Measurements from ENCODE around the gene MRPS34. TPM values are rescaled to one million over a fixed set of nuclear protein-coding genes. Genes with fewer than 3 reads are reported as not detected.

Gene MRPS34
- total RNA-seq, 2 experiments from 2014 or later: 175 to 193 TPM

DNA sequence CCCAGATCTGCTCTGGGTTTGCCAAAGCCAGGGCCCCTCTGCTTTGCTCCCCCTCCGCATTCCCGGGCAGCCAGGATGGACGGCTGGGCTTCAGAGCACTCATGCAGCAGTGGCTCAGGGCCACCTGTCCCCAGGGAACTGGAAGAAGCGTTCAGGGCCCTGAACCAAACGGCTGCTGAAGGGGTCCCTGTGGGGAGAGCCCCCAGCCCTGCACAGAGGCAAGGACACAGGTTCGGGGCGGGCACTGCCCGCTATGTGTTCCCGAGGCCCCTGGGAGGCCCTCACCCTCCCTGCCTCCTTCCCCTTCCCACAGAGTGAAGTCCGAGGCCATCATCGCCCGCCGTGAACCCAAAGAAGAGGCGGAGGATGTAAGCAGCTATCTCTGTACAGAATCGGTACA lies 12.0 kb downstream of the MRPS34 start:
- ATAC-seq (no peak), DNase-seq (no peak)
- no peak overlapping the region for H3K27ac Mint-ChIP-seq
- H3K4me3 Mint-ChIP-seq: no peak overlapping the region
- peaks cover 8% of the 10 kb centered on the region for H3K4me1 Mint-ChIP-seq (ENCODE audit: low read depth)
- H3K9me3 Mint-ChIP-seq: no peaks in the 10 kb centered on the region
- TF ChIP-seq, protein P1, sequence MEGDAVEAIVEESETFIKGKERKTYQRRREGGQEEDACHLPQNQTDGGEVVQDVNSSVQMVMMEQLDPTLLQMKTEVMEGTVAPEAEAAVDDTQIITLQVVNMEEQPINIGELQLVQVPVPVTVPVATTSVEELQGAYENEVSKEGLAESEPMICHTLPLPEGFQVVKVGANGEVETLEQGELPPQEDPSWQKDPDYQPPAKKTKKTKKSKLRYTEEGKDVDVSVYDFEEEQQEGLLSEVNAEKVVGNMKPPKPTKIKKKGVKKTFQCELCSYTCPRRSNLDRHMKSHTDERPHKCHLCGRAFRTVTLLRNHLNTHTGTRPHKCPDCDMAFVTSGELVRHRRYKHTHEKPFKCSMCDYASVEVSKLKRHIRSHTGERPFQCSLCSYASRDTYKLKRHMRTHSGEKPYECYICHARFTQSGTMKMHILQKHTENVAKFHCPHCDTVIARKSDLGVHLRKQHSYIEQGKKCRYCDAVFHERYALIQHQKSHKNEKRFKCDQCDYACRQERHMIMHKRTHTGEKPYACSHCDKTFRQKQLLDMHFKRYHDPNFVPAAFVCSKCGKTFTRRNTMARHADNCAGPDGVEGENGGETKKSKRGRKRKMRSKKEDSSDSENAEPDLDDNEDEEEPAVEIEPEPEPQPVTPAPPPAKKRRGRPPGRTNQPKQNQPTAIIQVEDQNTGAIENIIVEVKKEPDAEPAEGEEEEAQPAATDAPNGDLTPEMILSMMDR (IDR thresholded peaks at IDR 0.05): no peak
- H3K27me3 Mint-ChIP-seq: no peaks in the 10 kb centered on the region
- intact Hi-C loops (cut with micrococcal nuclease): no loop called here
- H3K36me3 Mint-ChIP-seq (ENCODE audit: low read depth): peaks cover 4% of the 10 kb centered on the region
- ChIA-PET CTCF (no interaction called here), POLR2A (interaction anchor here (1.4 to 1.6 kb wide), 2 partner anchors 8 to 11 kb away, joined by 5 to 6 read pairs; partner anchors contain the start of genes EME2 and NME3)

DNA sequence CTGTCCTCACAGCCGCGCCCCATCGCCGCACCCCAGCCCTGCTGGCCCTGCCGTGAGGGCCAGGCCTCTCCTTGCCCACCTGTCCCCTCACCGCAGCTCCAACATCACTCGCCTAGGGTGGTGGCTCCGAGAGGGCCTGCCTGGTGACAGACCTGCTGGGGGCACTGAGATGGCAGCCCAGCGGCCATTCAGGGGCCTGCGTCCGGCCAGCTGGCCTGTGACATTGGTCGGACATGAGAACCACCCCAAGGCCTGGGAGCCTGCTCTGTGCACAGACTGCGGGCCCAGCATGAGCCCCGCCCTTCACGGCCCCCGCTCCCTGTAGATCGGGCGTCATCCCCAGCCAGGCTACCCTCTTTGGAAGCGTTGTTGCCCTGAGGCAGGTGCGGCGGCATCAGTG lies 13.4 kb downstream of the MRPS34 start:
- H3K27me3 Mint-ChIP-seq: no peaks in the 10 kb centered on the region
- POLR2A ChIA-PET: interaction anchor here (1.6 kb wide), 1 partner anchor 9 kb away, joined by 5 read pairs; no protein-coding TSS in a partner anchor

DNA sequence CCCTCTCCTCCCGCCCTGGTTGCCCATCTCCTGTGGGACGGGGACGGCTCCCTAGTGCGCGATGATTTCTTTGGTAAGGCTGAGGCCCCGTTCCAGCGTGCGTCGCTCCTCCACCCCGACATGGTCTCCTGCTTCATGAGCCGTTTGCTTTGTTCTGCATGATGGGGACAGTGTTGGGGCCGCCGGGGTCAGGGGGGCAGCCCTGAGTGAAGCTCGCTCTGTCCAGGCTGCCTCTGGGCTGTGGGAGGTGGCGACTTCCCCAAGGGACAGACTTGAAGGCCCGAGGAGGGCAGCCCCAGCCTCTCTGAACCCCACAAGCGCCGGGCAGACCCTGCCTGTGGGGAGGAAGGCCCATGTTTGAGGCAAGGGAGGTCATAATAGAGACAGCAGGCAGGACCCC lies 14.0 kb downstream of the MRPS34 start:
- Mint-ChIP-seq H3K27me3 (no peaks in the 10 kb centered on the region), H3K9me3 (no peaks in the 10 kb centered on the region), H3K4me1 (ENCODE audit: low read depth) (peaks cover 8% of the 10 kb centered on the region), H3K27ac (no peak overlapping the region), H3K4me3 (no peak overlapping the region), H3K36me3 (ENCODE audit: low read depth) (peaks cover 10% of the 10 kb centered on the region)
- ATAC-seq (no peak), DNase-seq (no peak)
- TF ChIP-seq, protein P1 (IDR thresholded peaks at IDR 0.05): no peak
- intact Hi-C loops (cut with micrococcal nuclease): no loop called here
- ChIA-PET POLR2A (interaction anchor here (0.6 to 0.8 kb wide), 2 partner anchors 12 to 148 kb away, joined by 3 read pairs; no protein-coding TSS in a partner anchor), CTCF (no interaction called here)

More for the DNA sequence above, 13.4 kb downstream of the MRPS34 start:
- Mint-ChIP-seq H3K4me1 (ENCODE audit: low read depth) (peaks cover 8% of the 10 kb centered on the region), H3K27ac (no peak overlapping the region), H3K9me3 (no peaks in the 10 kb centered on the region), H3K4me3 (no peak overlapping the region), H3K36me3 (ENCODE audit: low read depth) (peaks cover 10% of the 10 kb centered on the region)
- ATAC-seq (no peak), DNase-seq (no peak)
- TF ChIP-seq, protein P1 (IDR thresholded peaks at IDR 0.05): no peak
- intact Hi-C loops (cut with micrococcal nuclease): no loop called here
- CTCF ChIA-PET: no interaction called here

DNA sequence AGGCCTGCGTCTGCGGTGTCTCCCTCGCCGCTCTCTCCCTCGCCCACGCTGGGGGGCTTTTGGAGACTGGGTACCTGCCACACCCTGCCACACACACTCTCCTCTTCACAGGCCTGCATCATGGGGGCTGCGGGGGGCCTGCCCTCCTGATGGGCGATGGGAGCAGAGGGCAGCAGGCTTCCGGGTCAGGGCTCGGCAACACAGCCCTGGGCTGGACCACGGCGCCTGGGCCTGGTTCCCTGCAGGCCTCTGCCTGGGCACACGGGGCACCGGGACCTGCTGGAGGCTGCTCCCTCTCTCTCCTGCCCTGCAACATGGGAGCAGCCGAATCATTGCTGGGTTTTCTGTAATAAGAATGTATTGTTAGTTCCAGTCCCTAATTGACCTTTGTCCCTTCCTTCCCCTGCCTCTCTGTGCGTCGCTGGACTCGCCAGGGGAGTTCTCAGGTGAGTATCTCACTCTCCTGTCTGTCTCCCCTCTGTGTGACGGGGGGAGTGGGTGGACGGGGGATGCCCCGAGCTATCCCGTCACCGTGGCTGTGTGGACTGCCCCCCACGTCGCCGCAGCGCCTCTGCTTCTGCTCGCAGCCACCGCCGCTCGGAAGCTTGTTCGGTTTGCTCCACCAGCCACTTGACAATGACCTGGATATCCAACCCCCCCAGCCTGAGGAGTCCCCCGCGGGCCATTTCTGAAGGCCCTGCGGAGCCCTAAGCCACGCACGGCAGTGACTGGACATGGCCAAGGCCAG lies 15.0 kb downstream of the MRPS34 start:
- ChIA-PET POLR2A (interaction anchor here (0.8 kb wide), 1 partner anchor 13 kb away, joined by 3 read pairs; no protein-coding TSS in a partner anchor), CTCF (no interaction called here)
- peaks cover 10% of the 10 kb centered on the region for H3K36me3 Mint-ChIP-seq (ENCODE audit: low read depth)
- intact Hi-C loops (cut with micrococcal nuclease): no loop called here
- H3K4me3 Mint-ChIP-seq: no peak overlapping the region
- H3K9me3 Mint-ChIP-seq: no peaks in the 10 kb centered on the region
- peak overlapping the region; percentile 2 for H3K27ac Mint-ChIP-seq
- ATAC-seq (no peak), DNase-seq (no peak)
- H3K27me3 Mint-ChIP-seq: no peaks in the 10 kb centered on the region
- peaks cover 8% of the 10 kb centered on the region for H3K4me1 Mint-ChIP-seq (ENCODE audit: low read depth)
- TF ChIP-seq, protein P1 (IDR thresholded peaks at IDR 0.05): no peak

DNA sequence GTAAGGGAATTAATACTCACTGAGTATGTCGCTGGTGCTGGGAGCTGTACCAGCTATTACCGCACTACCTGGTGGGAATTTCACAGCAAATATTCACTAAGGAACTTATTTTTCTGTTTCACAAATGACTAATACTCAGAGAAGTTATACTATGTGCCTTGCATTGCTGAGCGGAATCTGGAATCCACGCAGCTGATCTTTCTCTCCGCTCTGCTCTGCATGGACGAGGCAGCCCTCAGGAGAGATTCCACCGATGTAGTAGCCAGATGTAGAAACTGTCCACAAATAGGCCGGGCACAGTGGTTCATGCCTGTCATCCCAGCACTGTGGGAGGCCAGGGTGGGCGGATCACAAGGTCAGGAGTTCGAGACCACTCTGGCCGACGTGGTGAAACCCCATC lies 18.7 kb downstream of the MRPS34 start:
- peaks cover 8% of the 10 kb centered on the region for H3K36me3 Mint-ChIP-seq (ENCODE audit: low read depth)
- ATAC-seq: no peak
- peaks cover 8% of the 10 kb centered on the region for H3K4me1 Mint-ChIP-seq (ENCODE audit: low read depth)
- CTCF ChIA-PET: no interaction called here
- H3K9me3 Mint-ChIP-seq: no peaks in the 10 kb centered on the region
- no peaks in the 10 kb centered on the region for H3K27me3 Mint-ChIP-seq
- intact Hi-C loops (cut with micrococcal nuclease): no loop called here
- POLR2A ChIA-PET: no interaction called here
- no peak for DNase-seq
- TF ChIP-seq, protein P1 (IDR thresholded peaks at IDR 0.05): no peak
- H3K27ac Mint-ChIP-seq: no peak overlapping the region
- no peak overlapping the region for H3K4me3 Mint-ChIP-seq

Measured in activated CD8-positive, alpha-beta T cell treated with anti-CD3 and anti-CD28 coated beads for 36 hours (primary cell).